HepG2 (cell line): ENCODE results near the gene PWP1. TPM values are rescaled to one million over a fixed set of nuclear protein-coding genes. Genes with fewer than 3 reads are reported as not detected.

Experiments used
- DMAP1 ChIP-seq: IDR thresholded peaks from 2 replicates; pipeline ENCODE4 v1.6.1; 2016
- ELF4 ChIP-seq: sonication (generic); formaldehyde crosslinking; IDR thresholded peaks from 2 replicates; pipeline ENCODE4 v1.5.0; 2020; ENCODE audit warnings: missing genetic modification reagents, mild to moderate bottlenecking, moderate library complexity, borderline replicate concordance
- NRL ChIP-seq: sonication (generic); formaldehyde crosslinking; IDR thresholded peaks from 2 replicates; pipeline ENCODE4 v1.5.0; 2020; ENCODE audit warnings: missing genetic modification reagents, mild to moderate bottlenecking, moderate library complexity, borderline replicate concordance
- RAD21 ChIP-seq: fragments of 450-650 bp; formaldehyde crosslinking; IDR thresholded peaks from 2 replicates; pipeline ENCODE4 v1.5.0; 2020; ENCODE audit warnings: mild to moderate bottlenecking
- UBTF ChIP-seq: sonication (generic); formaldehyde crosslinking; IDR thresholded peaks from 2 replicates; pipeline ENCODE4 v1.4.0; 2020; ENCODE audit warnings: mild to moderate bottlenecking, missing genetic modification reagents
- ZBTB33 ChIP-seq: sonication (generic); formaldehyde crosslinking; IDR thresholded peaks from 2 replicates; pipeline ENCODE4 v1.4.0; 2020; ENCODE audit warnings: missing genetic modification reagents
- ZNF513 ChIP-seq: sonication (generic); formaldehyde crosslinking; conservative IDR thresholded peaks from 2 replicates; pipeline ENCODE4 v1.5.0; 2020; ENCODE audit warnings: missing genetic modification reagents
- ZNF687 ChIP-seq: sonication (generic); formaldehyde crosslinking; IDR thresholded peaks from 2 replicates; pipeline ENCODE4 v1.5.1; 2020; ENCODE audit warnings: mild to moderate bottlenecking, missing genetic modification reagents, moderate library complexity
- ZNF7 ChIP-seq: IDR thresholded peaks from 2 replicates; pipeline ENCODE4 v1.6.1; 2016; ENCODE audit warnings: missing biosample characterization, missing genetic modification reagents
- polyA plus RNA-seq, 8 experiments: library from polyadenylated mRNA; depleted of rRNA in 3 of 8; stranded (reverse) in 7 of 8; unstranded in 1 of 8; fragments of >200 nt; fragmentation: Illumina TruSeq in 4 of 8; extraction: Trizol in 4 of 8; gene quantifications; 2 replicates each; pipeline versions ENCODE4 v1.2.1 to v1.2.3, GENCODE V29; 2011 to 2016; ENCODE audit warnings: low read depth in 4 of 8, missing spikeins in 1 of 8, mixed read lengths in 1 of 8; ENCODE audit not compliant: insufficient read depth in 1 of 8
- total RNA-seq, 5 experiments: library from RNA; depleted of rRNA; stranded (reverse); fragments of >200 nt; fragmentation: Illumina TruSeq; extraction: Trizol; gene quantifications; 2 replicates each; pipeline ENCODE4 v1.2.3, GENCODE V29; 2016; ENCODE audit warnings: low read depth in 1 of 5

The PWP1 gene
- total and polyA plus RNA-seq, 2 of the 13 experiments (the other 11 are each of a cell fraction or from before 2014, with no cell fraction given) = 65.9 to 70.2 TPM

GRCh38 chr12:107660861-107661415 lies 24.7 kb upstream of the PWP1 start (continued):
- TF ChIP-seq ZNF513 (CRISPR knock-in tag) (no peak), DMAP1 (no peak), UBTF (CRISPR knock-in tag) (no peak), NRL (CRISPR knock-in tag) (no peak), ZNF7 (no peak), RAD21 (CRISPR knock-in tag) (no peak), ZNF687 (CRISPR knock-in tag) (no peak), ELF4 (CRISPR knock-in tag) (no peak), ZBTB33 (CRISPR knock-in tag) (no peak)
